ENCODE measurements around the gene SAFB. TPM values are rescaled to one million over a fixed set of nuclear protein-coding genes. Genes with fewer than 3 reads are reported as not detected.
A peak's percentile ranks its signal among the peaks of the same experiment; 100 is the strongest.

The SAFB gene
- polyA plus RNA-seq, 3 donors = 34.3 to 49.7 (median 46.9) TPM

DNA sequence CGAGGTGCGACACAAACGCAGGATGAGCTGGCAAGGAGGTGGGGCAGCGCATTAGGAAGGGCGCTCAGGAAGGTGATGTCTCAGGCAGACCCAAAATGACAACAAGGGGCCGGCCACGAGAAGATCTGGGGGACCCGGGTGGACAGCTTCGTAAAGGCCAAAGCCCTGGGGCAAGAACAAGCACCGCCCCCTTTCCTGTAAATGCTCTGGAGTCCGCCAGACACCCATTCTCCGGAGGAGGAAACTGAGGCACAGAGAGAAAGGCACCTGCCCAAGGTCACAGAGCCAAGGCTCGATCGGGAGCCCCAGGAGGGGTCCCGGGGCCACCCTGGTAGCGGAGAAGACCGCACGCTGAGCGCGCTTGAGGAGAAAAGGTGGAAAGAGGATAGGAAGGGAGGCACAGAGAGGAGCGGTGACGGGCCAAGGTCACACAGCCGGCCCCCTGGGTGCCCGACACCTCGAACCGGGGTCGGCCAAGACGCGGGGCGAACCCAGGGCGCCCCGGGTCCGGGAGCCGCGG lies 878 bp upstream of the SAFB start:
- WGBS, 3 donors = 0 to 1% (median 0%) methylated on average over 31 to 35 of the region's 35 CpGs
- H3K27ac ChIP-seq (ENCODE audit: low read depth, low read length) = no peak overlapping the region

DNA sequence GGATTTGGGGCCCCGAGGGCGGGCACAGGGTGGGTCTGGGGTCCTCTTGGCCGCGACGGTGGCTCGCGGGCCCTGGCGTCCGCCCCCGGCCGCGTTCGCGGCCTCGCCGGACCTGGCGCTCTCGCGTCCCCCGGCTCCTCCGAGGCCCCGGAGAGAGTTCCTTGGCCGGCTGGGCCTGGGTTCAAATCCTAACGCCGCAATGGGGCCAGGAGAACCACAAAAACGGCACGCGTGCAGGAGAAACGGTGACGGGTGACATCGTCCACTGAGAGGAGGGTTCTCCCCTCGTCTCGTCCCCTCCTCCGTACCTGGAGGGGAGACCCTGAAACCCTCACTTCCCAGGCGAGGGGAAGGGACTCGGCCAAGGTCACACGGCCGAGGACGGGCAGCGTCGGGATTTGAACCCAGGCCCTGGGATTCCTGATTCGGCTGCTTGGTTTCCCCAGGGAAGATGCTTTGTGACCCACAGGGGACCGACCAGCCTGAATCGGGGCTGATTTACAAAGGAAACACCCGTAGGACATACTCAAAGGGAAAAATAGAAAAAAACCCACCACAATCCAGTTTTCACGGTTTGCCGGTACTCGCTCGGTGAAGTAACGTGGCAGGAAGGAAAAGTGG lies 624 bp downstream of the SAFB start:
- H3K27ac ChIP-seq (ENCODE audit: low read depth, low read length) = peak overlapping the region; percentile 86
- 0% methylated on average over 47 to 50 of the region's 50 CpGs for WGBS, 3 donors

DNA sequence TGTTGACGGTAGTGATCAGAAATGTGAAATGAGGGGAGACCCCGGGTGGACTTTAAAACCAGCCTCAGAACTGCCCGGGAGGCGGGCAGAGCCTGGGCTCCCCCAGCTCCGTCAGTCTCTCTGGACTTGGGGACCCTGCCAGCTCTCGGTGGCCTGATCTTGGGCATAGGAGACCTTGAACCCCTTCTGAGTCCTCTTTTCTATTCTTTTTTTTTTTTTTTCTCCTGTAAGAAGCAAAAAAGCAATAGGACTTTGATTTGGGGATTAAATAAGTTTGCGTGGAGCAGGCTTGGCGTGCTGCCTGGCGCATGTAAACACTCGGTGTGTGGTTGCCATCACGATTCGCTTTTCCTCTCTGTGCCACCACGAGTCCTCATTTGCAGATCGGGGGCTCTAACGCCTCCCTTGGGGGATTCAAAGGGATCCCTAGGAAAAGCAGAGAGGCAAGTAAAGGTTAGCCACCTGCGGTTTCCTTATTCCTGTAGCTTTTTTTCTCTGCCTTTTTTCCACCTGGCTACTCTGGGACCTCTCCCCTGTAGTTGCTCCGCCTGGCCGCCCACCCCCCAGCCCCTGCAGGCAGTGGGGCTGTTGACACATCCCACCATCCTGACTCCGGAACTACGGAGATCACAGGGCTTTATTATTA lies 1.3 kb downstream of the SAFB start:
- 1 to 2% (median 2%) methylated on average over 20 of the region's 20 CpGs for WGBS, 3 donors

DNA sequence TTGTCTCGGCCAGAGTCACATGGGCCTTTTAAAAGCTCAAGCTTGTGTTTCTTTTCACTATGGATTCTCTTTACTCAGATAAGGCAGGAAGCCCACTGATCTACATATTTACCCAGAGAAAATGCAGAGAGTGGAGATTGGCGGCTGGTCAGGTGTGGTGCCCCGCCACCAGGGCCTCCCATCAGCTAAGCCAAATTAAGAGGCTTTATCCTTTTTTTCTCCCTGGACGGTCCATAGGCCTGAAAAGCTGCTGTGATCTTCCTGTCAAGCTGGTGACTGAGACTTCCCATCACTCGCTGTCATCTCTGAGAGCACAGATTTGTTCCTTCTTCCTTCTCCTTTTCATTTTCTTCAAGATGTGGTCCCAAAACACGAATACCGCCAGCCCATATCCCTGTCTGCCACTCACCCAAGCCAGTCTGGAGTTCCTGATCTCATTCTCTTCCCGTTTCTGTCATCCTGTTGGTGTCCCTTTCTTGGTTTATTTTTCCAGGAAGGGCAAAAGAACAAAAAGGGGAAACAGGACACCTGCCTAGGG lies 1.9 kb downstream of the SAFB start:
- 23 to 29% (median 24%) methylated on average over 8 of the region's 8 CpGs for WGBS, 3 donors
- no peak overlapping the region for H3K27ac ChIP-seq (ENCODE audit: low read depth, low read length)

More for the DNA sequence above, 1.3 kb downstream of the SAFB start:
- peak overlapping the region; percentile 86 for H3K27ac ChIP-seq (ENCODE audit: low read depth, low read length)

DNA sequence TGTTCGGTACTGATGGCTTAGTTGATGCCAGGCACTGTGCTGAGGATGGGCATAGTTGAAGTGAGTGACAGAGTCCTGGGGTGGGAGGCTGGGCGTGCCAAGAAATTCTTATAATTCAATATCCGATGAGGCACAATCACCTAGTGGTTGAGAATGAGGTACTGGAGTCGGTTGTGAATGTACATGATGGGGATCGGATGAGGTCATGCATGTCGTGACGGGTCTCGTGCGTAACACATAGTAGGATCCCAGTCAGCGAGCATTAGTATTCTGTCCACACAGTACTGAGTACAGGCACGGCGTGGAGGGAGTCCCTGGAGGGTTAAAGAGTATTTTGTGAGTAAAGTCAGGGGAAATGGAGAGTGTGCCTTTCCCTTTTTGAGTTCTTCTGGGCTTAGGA lies 2.8 kb downstream of the SAFB start:
- H3K27ac ChIP-seq (ENCODE audit: low read depth, low read length) = no peak overlapping the region
- 69 to 81% (median 77%) methylated on average over 12 of the region's 12 CpGs for WGBS, 3 donors

DNA sequence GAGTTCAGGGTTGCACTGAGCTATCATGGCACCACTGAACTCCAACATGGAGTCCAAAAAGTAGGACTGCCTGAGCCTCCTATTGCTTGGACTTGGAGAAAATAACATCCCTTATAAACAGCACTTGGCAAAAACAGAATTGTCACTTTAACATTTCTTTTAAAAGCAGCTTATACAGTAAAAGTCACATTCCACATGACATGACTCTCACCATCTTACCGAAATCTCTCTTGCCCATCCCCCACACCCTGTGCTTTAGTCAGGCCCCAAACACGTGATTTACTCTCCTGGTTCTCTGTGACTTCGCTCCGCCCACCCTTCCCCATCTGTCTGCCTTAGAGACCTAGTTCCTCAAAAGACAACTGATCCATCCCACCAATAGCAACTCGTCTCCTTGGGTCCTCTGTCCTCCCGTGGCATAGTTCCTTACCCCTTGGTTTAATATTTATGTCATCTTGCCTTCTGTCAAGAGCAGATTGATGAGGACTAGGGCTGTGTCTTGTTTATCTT lies 4.6 kb downstream of the SAFB start:
- no peak overlapping the region for H3K27ac ChIP-seq (ENCODE audit: low read depth, low read length)
- 31 to 66% (median 54%) methylated on average over 6 of the region's 6 CpGs for WGBS, 3 donors

DNA sequence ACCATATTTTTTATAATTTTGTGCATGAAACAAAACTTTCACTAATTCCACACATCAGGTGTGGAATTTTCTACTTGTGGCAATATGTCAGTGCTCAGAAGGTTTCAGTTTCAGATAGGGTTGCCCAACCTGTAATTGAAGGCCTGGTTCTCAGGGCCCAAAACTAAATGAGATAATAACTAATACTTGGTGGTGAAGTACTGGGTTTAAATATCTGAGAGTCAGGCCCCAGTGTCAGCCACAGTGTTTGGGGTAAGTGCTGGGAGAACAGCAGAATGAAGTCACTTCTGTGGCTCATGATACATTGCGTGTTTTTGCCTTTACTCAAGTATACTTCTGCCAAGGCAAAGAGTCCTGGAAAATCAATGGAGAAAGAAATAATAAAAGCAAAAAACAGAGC lies 5.6 kb downstream of the SAFB start:
- 55 to 62% (median 60%) methylated on average over 1 of the region's 1 CpG for WGBS, 3 donors
- H3K27ac ChIP-seq (ENCODE audit: low read depth, low read length) = no peak overlapping the region

DNA sequence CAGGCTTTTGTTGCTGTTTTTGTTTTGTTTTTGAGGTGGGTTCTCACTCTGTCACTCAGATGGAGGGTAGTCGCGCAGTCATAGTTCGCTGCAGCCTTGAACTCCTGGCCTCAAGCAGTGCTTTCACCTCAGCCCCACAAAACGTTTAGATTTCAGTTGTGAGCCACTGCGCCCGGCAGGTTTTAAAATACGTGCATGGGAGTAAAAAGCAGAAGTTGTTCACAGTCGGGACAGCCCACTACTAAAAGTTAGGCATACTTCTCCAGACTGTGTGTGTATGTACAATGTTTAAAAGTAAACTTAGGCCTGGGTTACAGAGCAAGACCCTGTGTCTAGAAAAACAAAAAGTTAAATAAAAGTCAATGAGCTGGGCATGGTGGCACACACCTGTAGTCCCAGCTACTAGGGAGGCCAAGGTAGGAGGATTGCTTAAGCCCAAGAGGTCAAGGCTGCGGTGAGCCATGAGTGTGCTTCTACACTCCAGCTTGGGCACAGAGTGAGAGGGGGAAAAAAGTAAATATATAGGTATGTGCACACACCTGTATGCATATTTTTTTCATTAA lies 6.1 kb downstream of the SAFB start:
- H3K27ac ChIP-seq (ENCODE audit: low read depth, low read length) = no peak overlapping the region

DNA sequence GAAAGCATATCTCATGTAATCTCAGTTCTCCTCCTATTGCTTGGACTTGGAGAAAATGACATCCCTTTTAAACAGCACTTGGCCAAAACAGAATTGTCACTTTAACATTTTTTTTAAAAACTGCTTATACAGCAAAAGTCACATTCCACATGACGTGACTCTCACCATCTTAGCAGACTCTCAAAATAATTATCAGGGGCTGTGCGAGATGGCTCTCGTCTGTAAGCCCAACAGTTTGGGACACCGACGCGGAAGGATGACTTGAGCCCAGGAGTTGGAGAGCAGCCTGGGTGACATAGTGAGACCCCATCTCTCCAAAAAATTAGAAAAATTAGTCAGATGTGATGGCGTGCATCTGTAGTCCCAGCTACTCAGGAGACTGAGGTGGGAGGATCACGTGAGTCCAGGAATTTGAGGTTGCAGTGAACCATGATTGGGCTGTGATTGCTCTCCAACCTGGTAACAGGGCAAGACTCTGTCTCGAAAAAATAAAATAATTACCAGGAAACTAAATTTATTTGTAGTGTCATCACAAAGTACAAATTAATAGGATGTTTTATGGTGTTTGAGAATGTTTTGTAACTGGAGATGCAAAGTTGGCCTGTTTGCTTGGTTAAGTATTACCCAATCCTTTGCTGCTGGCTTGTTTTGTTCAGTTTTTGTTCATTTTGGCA lies 8.8 kb downstream of the SAFB start:
- WGBS, 3 donors = 62 to 72% (median 66%) methylated on average over 9 of the region's 9 CpGs
- no peak overlapping the region for H3K27ac ChIP-seq (ENCODE audit: low read depth, low read length)

More for the DNA sequence above, 6.1 kb downstream of the SAFB start:
- 62 to 74% (median 65%) methylated on average over 9 of the region's 9 CpGs for WGBS, 3 donors

DNA sequence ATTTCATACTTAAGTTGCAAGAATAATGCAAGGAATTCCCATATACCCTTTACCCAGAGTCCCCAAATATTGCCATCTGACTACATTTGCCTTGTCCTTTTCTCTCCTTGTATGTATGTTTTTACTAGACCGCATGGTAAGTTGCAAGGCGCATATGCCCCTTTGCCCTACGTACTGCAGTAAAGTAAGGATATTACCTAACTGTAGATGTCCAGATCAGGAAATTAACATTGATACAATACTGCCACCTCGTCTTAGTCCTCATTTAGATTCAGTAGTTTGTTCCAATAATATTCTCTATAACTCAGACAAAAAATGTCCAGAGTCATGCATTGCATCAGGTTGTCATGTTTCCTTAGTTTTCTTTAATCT lies 9.3 kb downstream of the SAFB start:
- no peak overlapping the region for H3K27ac ChIP-seq (ENCODE audit: low read depth, low read length)
- 47 to 75% (median 56%) methylated on average over 4 of the region's 4 CpGs for WGBS, 3 donors

DNA sequence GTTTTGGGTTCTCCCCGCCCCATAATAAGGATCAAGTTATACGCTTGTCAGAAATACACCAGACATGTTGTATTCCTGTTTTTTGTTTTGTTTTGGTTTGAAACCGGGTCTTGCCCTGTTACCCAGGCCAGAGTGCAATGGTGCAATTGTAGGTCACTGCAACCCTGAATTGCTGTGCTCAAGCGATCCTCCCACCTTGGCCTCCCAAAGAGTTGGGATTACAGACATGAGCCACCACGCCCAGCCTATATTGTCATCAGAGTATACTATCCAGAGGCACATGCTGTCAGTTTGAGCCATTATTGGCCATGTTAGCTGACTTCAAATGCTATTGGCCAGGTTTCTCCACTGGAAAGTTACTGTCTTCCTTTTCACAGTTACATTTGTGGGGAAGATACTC lies 9.8 kb downstream of the SAFB start:
- no peak overlapping the region for H3K27ac ChIP-seq (ENCODE audit: low read depth, low read length)
- WGBS, 3 donors = 62 to 83% (median 65%) methylated on average over 5 of the region's 5 CpGs

DNA sequence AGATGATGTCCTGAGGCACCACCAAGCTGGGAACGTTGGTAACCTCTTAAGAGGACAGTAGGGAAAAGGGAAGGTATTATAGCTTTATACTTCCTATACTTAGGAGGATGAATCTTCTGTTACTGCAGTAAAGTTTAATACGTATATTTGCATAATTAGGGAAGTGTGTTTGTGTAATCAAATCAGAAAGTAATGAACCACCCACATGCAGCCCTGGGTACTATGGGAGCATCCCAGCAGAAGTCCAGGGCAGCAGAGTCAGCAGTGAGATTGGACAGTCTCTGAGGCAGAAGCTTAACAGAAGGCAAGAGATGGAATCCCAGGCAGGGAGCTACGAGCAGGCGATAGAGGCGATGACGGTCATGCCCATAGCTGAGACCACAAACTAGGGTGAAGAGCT lies 12.5 kb downstream of the SAFB start:
- 80 to 91% (median 81%) methylated on average over 6 of the region's 6 CpGs for WGBS, 3 donors
- no peak overlapping the region for H3K27ac ChIP-seq (ENCODE audit: low read depth, low read length)

DNA sequence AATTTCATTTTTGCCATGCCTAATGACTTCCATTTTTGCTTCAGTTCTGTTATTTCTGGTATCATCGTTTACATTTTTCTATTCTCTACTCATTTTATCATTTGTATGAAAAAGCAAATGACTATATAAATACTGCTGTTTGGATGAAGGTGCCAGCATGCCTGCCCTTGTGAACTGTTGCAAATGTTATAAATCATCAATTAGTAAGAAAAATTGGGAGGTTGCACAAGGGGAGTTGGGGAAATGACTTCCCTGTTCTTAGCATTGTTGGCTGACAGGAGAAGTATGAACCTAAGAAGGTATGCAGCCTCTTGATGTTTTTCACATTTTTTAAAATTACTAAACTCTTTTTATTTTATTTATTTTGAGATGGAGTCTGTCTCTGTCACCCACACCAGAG lies 15.1 kb downstream of the SAFB start:
- 13 to 68% (median 53%) methylated on average over 1 of the region's 1 CpG for WGBS, 3 donors
- H3K27ac ChIP-seq (ENCODE audit: low read depth, low read length) = no peak overlapping the region

DNA sequence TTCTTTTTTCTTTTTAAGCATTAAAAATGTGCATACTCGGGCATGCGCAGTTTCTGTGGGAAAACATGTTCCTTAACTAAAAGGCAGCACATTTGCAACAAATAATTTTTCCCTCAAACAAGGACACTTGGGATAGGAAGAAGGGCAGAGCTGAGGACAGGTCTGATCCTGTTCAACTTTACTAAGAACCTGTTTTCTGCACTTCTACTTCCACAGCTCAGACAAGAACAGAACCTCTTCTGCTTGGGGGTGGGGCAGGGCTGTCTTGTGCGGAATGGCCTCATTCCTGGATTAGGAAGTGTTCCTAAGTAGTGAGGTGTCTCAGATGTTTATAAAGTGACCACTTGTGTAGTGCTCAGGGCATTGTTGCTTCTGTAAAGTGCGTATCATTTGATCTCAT lies 18.3 kb downstream of the SAFB start:
- 88 to 95% (median 93%) methylated on average over 4 of the region's 4 CpGs for WGBS, 3 donors
- H3K27ac ChIP-seq (ENCODE audit: low read depth, low read length) = no peak overlapping the region

DNA sequence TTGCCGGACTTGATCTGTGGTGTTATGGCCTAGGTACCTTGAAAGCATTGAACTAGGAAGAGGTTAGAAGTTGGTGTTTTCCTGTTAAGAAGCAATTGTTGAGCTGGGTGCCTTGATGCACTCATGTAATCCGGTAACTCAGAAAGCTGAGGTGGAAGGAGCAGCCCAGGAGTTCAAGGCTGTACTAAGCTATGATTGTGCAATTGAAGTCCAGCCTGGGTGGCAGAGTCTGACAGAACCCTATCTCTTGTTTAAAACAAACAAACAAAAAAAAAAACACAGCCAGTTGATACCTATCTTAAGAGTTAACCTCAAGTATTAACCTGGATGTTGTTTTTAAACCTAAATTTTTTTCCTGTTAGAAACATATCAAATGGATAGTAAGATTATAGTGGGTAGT lies 19.3 kb downstream of the SAFB start:
- 65 to 86% (median 82%) methylated on average over 2 of the region's 2 CpGs for WGBS, 3 donors
- no peak overlapping the region for H3K27ac ChIP-seq (ENCODE audit: low read depth, low read length)

DNA sequence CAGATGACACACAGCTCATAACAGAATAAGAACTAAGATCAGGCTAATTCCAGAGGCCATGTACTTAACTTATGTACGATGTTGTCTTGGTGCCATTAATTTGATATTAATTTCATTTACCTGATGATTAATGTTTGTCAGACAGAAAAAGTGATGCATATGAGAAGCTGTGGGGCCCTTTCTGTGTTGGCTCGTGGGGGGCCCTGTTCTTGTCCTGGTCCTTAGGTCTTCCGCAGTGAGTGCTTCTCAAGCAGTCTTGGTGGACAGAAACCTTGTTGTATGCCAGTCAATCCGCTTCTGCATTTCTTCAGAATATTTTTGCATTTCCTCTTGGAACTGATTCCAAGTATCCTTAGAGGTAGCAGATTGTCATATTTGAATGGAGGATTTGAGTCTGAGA lies 20.2 kb downstream of the SAFB start:
- no peak overlapping the region for H3K27ac ChIP-seq (ENCODE audit: low read depth, low read length)
- 79 to 91% (median 90%) methylated on average over 4 of the region's 4 CpGs for WGBS, 3 donors

DNA sequence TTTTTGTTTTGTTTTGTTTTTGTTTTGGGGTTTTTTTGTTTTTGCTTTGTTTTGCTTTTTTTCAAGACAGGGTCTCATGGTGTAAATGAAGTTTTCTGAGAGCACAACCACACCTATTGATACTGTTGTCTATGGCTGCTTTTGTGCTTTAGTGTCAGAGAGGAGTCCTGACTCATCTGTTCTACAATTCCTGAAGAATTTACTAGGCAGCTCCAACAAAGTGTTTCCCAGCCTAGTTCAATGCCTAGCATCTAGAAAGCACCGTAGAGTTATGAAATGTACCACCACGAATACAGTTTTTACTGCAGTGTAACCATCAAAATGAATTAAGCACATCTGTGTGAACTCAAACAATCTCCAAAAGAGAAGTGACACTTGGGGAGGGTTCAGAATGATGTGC lies 21.2 kb downstream of the SAFB start:
- no peak overlapping the region for H3K27ac ChIP-seq (ENCODE audit: low read depth, low read length)
- 87 to 89% (median 89%) methylated on average over 2 of the region's 2 CpGs for WGBS, 3 donors

DNA sequence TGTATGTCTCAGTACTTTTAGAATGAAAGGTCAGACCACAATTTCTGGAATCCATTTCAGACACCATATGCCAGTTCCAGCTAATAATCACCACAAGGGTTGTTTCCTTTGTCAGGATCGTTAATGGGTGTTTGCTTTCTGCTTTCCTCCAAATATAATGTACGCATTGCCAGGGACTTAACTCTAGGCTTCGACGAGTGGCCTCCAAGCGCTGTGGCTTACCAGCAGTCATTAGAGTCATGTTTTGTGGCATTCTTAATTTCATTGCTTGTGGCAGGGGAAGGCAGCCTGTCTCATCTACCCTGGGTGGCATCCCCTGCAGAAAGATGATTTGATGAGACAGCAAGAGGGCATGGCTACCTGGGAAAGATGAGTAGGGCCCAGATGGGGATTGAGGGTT lies 22.5 kb downstream of the SAFB start:
- no peak overlapping the region for H3K27ac ChIP-seq (ENCODE audit: low read depth, low read length)
- WGBS, 3 donors = 65 to 89% (median 87%) methylated on average over 5 of the region's 5 CpGs

DNA sequence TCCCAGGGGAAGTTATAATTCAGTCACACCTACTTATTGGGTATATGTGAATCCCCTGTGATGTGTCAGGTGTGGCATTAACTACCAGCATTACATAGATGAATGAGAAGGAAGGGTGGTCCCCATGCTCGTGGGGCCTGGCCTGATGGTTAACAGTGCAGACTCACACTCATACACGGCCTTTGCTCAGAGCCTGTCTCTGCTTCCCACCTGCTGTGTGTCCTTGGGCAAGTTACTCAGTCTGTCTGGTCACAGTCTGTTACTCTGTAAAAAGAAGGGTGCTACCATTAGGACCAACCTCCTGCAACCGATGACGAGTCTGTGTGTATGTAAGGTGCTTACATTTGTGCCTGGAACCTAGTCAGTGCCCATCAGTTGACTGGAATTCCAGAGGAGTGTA lies 23.8 kb downstream of the SAFB start:
- H3K27ac ChIP-seq (ENCODE audit: low read depth, low read length) = no peak overlapping the region
- 91 to 95% (median 92%) methylated on average over 4 of the region's 4 CpGs for WGBS, 3 donors
